ENCODE measurements around the gene SYCP1.
"Not testable (repeated sequence)": the region's sequence is repeated elsewhere in the genome, so short reads cannot be mapped to it uniquely, and the experiment has no call there.

The SYCP1 gene, protein sequence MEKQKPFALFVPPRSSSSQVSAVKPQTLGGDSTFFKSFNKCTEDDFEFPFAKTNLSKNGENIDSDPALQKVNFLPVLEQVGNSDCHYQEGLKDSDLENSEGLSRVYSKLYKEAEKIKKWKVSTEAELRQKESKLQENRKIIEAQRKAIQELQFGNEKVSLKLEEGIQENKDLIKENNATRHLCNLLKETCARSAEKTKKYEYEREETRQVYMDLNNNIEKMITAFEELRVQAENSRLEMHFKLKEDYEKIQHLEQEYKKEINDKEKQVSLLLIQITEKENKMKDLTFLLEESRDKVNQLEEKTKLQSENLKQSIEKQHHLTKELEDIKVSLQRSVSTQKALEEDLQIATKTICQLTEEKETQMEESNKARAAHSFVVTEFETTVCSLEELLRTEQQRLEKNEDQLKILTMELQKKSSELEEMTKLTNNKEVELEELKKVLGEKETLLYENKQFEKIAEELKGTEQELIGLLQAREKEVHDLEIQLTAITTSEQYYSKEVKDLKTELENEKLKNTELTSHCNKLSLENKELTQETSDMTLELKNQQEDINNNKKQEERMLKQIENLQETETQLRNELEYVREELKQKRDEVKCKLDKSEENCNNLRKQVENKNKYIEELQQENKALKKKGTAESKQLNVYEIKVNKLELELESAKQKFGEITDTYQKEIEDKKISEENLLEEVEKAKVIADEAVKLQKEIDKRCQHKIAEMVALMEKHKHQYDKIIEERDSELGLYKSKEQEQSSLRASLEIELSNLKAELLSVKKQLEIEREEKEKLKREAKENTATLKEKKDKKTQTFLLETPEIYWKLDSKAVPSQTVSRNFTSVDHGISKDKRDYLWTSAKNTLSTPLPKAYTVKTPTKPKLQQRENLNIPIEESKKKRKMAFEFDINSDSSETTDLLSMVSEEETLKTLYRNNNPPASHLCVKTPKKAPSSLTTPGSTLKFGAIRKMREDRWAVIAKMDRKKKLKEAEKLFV

DNA sequence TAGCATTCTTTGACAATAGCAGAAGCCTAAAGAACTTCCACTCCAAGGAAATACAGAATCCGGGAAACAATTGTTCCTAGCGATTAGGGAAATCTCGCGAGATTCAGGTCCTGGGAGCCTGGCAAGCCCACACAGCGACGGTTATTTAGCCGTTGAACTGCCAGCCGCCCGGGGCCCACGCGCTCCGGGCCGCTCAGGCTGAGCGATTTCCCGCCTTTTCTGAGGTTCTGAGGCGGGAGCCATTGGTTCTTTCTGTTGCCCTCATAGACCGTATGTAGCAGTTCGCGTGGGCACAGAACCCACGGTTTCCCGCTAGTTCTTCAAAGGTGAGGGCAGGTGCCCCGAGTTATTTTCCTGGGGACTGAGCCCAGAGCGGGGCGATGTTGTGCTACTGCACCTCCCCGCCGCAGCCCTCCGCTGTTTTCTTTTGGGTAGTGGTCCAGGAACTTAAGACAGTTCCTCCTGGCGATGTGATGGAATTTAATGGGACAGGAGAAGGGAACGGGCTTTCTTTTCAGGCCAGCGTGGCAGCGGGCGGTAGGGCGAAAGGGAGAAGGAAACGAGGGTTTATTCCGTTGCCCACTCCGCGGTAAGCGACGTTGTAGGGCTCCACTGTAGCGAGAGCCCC lies at the start of gene SYCP1:
SYCP1 (plus strand) TSS at position 171 of the 628 bp plus-strand sequence. CDS start 602 bp downstream, outside the sequence.
- H3K27me3 ChIP-seq (ENCODE audit: control insufficient read depth, insufficient read depth, low read length): peaks cover 17% of the 10 kb centered on the region; the same call in 1 of the 2 replicates
- no peaks in the 10 kb centered on the region for H3K9me3 ChIP-seq (ENCODE audit: control insufficient read depth, insufficient read depth, low read depth, low read length)
- no peaks in the 10 kb centered on the region for H3K36me3 ChIP-seq (ENCODE audit: control insufficient read depth, insufficient read depth, low read length)
- no peaks in the 10 kb centered on the region for H3K4me1 ChIP-seq (ENCODE audit: control insufficient read depth, insufficient read depth, low read length)
- no peak within 1 kb of the TSS; the same call in 1 of the 2 replicates for H3K4me3 ChIP-seq (ENCODE audit: low read depth, low read length)
- H3K9ac ChIP-seq (ENCODE audit: low read length): no peak within 1 kb of the TSS
- no peak within 1 kb of the TSS for H3K27ac ChIP-seq (ENCODE audit: low read depth, low read length)

GRCh38 chr1:114819869-114820268 lies 34.8 kb upstream of the SYCP1 start:
- H3K4me1 ChIP-seq (ENCODE audit: control insufficient read depth, insufficient read depth, low read length): no peaks in the 10 kb centered on the region
- H3K9ac ChIP-seq (ENCODE audit: low read length): no peak overlapping the region
- no peaks in the 10 kb centered on the region for H3K27me3 ChIP-seq (ENCODE audit: control insufficient read depth, insufficient read depth, low read length)
- H3K27ac ChIP-seq (ENCODE audit: low read depth, low read length): no peak overlapping the region
- no peak overlapping the region for H3K4me3 ChIP-seq (ENCODE audit: low read depth, low read length)
- peaks cover 14% of the 10 kb centered on the region for H3K9me3 ChIP-seq (ENCODE audit: control insufficient read depth, insufficient read depth, low read depth, low read length)
- H3K36me3 ChIP-seq (ENCODE audit: control insufficient read depth, insufficient read depth, low read length): no peaks in the 10 kb centered on the region

- Histone ChIP-seq H3K9ac (ENCODE audit: low read length) (no peak overlapping the region), H3K36me3 (ENCODE audit: control insufficient read depth, insufficient read depth, low read length) (no peaks in the 10 kb centered on the region), H3K27ac (ENCODE audit: low read depth, low read length) (no peak overlapping the region), H3K4me3 (ENCODE audit: low read depth, low read length) (no peak overlapping the region), H3K9me3 (ENCODE audit: control insufficient read depth, insufficient read depth, low read depth, low read length) (peaks cover 14% of the 10 kb centered on the region), H3K27me3 (ENCODE audit: control insufficient read depth, insufficient read depth, low read length) (no peaks in the 10 kb centered on the region), H3K4me1 (ENCODE audit: control insufficient read depth, insufficient read depth, low read length) (no peaks in the 10 kb centered on the region)
Measured at GRCh38 chr1:114820392-114820791, 34.3 kb upstream of the SYCP1 start.

GRCh38 chr1:114821978-114822377 lies 32.7 kb upstream of the SYCP1 start:
- H3K4me1 ChIP-seq (ENCODE audit: control insufficient read depth, insufficient read depth, low read length): no peaks in the 10 kb centered on the region

GRCh38 chr1:114828251-114828650 lies 26.4 kb upstream of the SYCP1 start:
- no peak overlapping the region for H3K9ac ChIP-seq (ENCODE audit: low read length)
- H3K27ac ChIP-seq (ENCODE audit: low read depth, low read length): no peak overlapping the region
- no peak overlapping the region for H3K4me3 ChIP-seq (ENCODE audit: low read depth, low read length)
- H3K27me3 ChIP-seq (ENCODE audit: control insufficient read depth, insufficient read depth, low read length): no peaks in the 10 kb centered on the region
- H3K9me3 ChIP-seq (ENCODE audit: control insufficient read depth, insufficient read depth, low read depth, low read length): peaks cover 14% of the 10 kb centered on the region; the same call in 1 of the 2 replicates
- no peaks in the 10 kb centered on the region for H3K4me1 ChIP-seq (ENCODE audit: control insufficient read depth, insufficient read depth, low read length)
- no peaks in the 10 kb centered on the region for H3K36me3 ChIP-seq (ENCODE audit: control insufficient read depth, insufficient read depth, low read length)

More at GRCh38 chr1:114821978-114822377, 32.7 kb upstream of the SYCP1 start:
- no peak overlapping the region for H3K27ac ChIP-seq (ENCODE audit: low read depth, low read length)
- H3K9me3 ChIP-seq (ENCODE audit: control insufficient read depth, insufficient read depth, low read depth, low read length): peaks cover 14% of the 10 kb centered on the region
- H3K27me3 ChIP-seq (ENCODE audit: control insufficient read depth, insufficient read depth, low read length): no peaks in the 10 kb centered on the region
- no peaks in the 10 kb centered on the region for H3K36me3 ChIP-seq (ENCODE audit: control insufficient read depth, insufficient read depth, low read length)
- H3K4me3 ChIP-seq (ENCODE audit: low read depth, low read length): no peak overlapping the region
- H3K9ac ChIP-seq (ENCODE audit: low read length): no peak overlapping the region

- H3K9ac ChIP-seq (ENCODE audit: low read length); H3K27me3 ChIP-seq (ENCODE audit: control insufficient read depth, insufficient read depth, low read length); H3K4me1 ChIP-seq (ENCODE audit: control insufficient read depth, insufficient read depth, low read length); H3K9me3 ChIP-seq (ENCODE audit: control insufficient read depth, insufficient read depth, low read depth, low read length); H3K4me3 ChIP-seq (ENCODE audit: low read depth, low read length); H3K36me3 ChIP-seq (ENCODE audit: control insufficient read depth, insufficient read depth, low read length); H3K27ac ChIP-seq (ENCODE audit: low read depth, low read length): not testable (repeated sequence)
Measured at GRCh38 chr1:114830075-114830474, 24.6 kb upstream of the SYCP1 start.

GRCh38 chr1:114831276-114831994 lies 23.2 kb upstream of the SYCP1 start:
- Histone ChIP-seq H3K36me3 (ENCODE audit: control insufficient read depth, insufficient read depth, low read length) (no peaks in the 10 kb centered on the region), H3K4me3 (ENCODE audit: low read depth, low read length) (no peak overlapping the region), H3K9me3 (ENCODE audit: control insufficient read depth, insufficient read depth, low read depth, low read length) (0 out of 2 replicates have a peak, but pooled peaks cover 7% of the 10 kb centered on the region), H3K4me1 (ENCODE audit: control insufficient read depth, insufficient read depth, low read length) (no peaks in the 10 kb centered on the region), H3K27me3 (ENCODE audit: control insufficient read depth, insufficient read depth, low read length) (no peaks in the 10 kb centered on the region), H3K9ac (ENCODE audit: low read length) (no peak overlapping the region), H3K27ac (ENCODE audit: low read depth, low read length) (no peak overlapping the region)

- H3K4me1 ChIP-seq (ENCODE audit: control insufficient read depth, insufficient read depth, low read length): no peaks in the 10 kb centered on the region
- H3K9ac ChIP-seq (ENCODE audit: low read length): no peak overlapping the region
- no peak overlapping the region for H3K27ac ChIP-seq (ENCODE audit: low read depth, low read length)
- H3K36me3 ChIP-seq (ENCODE audit: control insufficient read depth, insufficient read depth, low read length): no peaks in the 10 kb centered on the region
- no peaks in the 10 kb centered on the region for H3K27me3 ChIP-seq (ENCODE audit: control insufficient read depth, insufficient read depth, low read length)
- H3K9me3 ChIP-seq (ENCODE audit: control insufficient read depth, insufficient read depth, low read depth, low read length): 0 out of 2 replicates have a peak, but pooled peaks cover 7% of the 10 kb centered on the region
- no peak overlapping the region for H3K4me3 ChIP-seq (ENCODE audit: low read depth, low read length)
Measured at GRCh38 chr1:114832057-114832456, 22.6 kb upstream of the SYCP1 start.

DNA sequence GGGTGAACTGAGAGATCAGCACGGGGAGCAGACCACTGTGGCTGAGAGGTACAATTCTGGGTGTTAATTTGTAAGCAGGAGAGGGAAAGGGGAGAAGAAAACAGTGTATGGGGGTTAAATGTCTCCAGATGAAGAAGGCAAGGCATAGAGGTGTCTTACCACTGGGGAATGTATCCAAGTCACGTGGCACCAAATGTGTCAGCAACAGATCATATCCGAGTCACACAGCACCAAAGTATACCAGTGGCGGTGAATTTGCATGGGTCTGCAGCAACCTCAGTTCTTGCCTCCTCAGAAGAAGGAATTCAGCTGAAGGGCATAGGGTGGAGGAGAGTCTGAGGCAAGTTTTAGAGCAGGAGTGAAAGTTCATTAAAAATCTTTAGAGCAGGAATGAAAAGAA lies 21.2 kb upstream of the SYCP1 start:
- no peak overlapping the region for H3K4me3 ChIP-seq (ENCODE audit: low read depth, low read length)
- H3K36me3 ChIP-seq (ENCODE audit: control insufficient read depth, insufficient read depth, low read length): no peaks in the 10 kb centered on the region
- no peaks in the 10 kb centered on the region for H3K4me1 ChIP-seq (ENCODE audit: control insufficient read depth, insufficient read depth, low read length)
- H3K27ac ChIP-seq (ENCODE audit: low read depth, low read length): no peak overlapping the region
- no peak overlapping the region for H3K9ac ChIP-seq (ENCODE audit: low read length)
- H3K27me3 ChIP-seq (ENCODE audit: control insufficient read depth, insufficient read depth, low read length): no peaks in the 10 kb centered on the region
- 0 out of 2 replicates have a peak, but pooled peaks cover 7% of the 10 kb centered on the region for H3K9me3 ChIP-seq (ENCODE audit: control insufficient read depth, insufficient read depth, low read depth, low read length)

DNA sequence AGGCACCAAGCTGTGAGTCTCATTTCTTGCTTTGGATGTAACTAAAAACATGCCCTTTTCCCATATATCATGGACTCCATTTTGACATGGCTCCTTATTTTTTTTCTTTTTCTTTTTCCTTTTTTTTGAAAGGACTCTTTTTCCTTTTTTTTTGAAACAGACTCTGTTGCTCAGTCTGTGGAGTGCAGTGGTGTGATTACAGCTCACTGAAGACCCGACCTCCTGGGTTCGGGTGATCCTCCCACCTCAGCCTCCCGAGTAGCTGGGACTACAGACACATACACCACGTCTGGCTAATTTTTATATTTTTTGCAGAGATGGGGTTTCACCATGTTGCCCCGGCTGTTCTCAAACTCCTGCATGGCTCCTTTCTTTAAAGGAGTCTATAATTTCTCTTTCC lies 10.4 kb upstream of the SYCP1 start:
- no peak overlapping the region for H3K9ac ChIP-seq (ENCODE audit: low read length)
- no peaks in the 10 kb centered on the region for H3K27me3 ChIP-seq (ENCODE audit: control insufficient read depth, insufficient read depth, low read length)
- H3K27ac ChIP-seq (ENCODE audit: low read depth, low read length): no peak overlapping the region
- no peaks in the 10 kb centered on the region for H3K4me1 ChIP-seq (ENCODE audit: control insufficient read depth, insufficient read depth, low read length)
- H3K36me3 ChIP-seq (ENCODE audit: control insufficient read depth, insufficient read depth, low read length): no peaks in the 10 kb centered on the region
- no peaks in the 10 kb centered on the region for H3K9me3 ChIP-seq (ENCODE audit: control insufficient read depth, insufficient read depth, low read depth, low read length)
- H3K4me3 ChIP-seq (ENCODE audit: low read depth, low read length): no peak overlapping the region

All from HUES6 (cell line).